Vagina (tissue), 2 donors: Measurements from ENCODE around the gene TEAD1. TPM values are rescaled to one million over a fixed set of nuclear protein-coding genes. Genes with fewer than 3 reads are reported as not detected.

Experiments
- DNase-seq, 2 donors: peaks; one replicate each; pipeline ENCODE4 v3.0.0-alpha.2; 2017; ENCODE audit errors: extremely low spot score in 2 of 2
- H3K27ac ChIP-seq: fragments of 200-600 bp; sonication (generic); one replicate; pipeline ENCODE4 v1.5.1; 2019
- H3K27me3 ChIP-seq: fragments of 200-600 bp; sonication (generic); one replicate; pipeline ENCODE4 v1.5.1; 2019
- H3K36me3 ChIP-seq, 2 donors: fragments of 200-600 bp; sonication (generic); one replicate each; pipeline ENCODE4 v1.5.1; 2017 to 2019
- H3K4me1 ChIP-seq: fragments of 200-600 bp; sonication (generic); one replicate; pipeline ENCODE4 v1.5.1; 2019
- H3K4me3 ChIP-seq, 2 donors: fragments of 200-600 bp; sonication (generic); 1 replicate in 1 of 2; 2 replicates in 1 of 2; pipeline ENCODE4 v1.5.1; 2016 to 2019
- H3K9me3 ChIP-seq: fragments of 200-600 bp; sonication (generic); one replicate; pipeline ENCODE4 v1.5.1; 2019
- CTCF ChIP-seq, 3 experiments: fragments of 450-650 bp in 2 of 3; fragments of 200-600 bp in 1 of 3; sonication (generic) in 1 of 3; IDR thresholded peaks; one replicate each; pipeline ENCODE4 v1.5.1; 2017 to 2019; ENCODE audit warnings: antibody characterized with exemption in 3 of 3, mild to moderate bottlenecking in 2 of 3, moderate library complexity in 2 of 3
- POLR2A ChIP-seq, 2 donors: fragments of 450-650 bp; IDR thresholded peaks; one replicate each; pipeline ENCODE4 v1.6.1; 2017; ENCODE audit warnings: antibody characterized with exemption in 2 of 2, mild to moderate bottlenecking in 2 of 2, moderate library complexity in 2 of 2
- POLR2AphosphoS5 ChIP-seq, 2 donors: sonication (generic); formaldehyde crosslinking; IDR thresholded peaks; one replicate each; pipeline ENCODE4 v1.9.0; 2017; ENCODE audit warnings: antibody characterized with exemption in 2 of 2, mild to moderate bottlenecking in 2 of 2, low read depth in 1 of 2; ENCODE audit not compliant: insufficient read depth in 1 of 2
- intact Hi-C: fragments of 100-400 bp; cut with DNase I; formaldehyde crosslinking; loops from one replicate; pipeline ENCODE4 v1.15.1; 2023
- total RNA-seq: library from RNA; depleted of rRNA; stranded (reverse); fragments of >200 nt; gene quantifications from one replicate; pipeline ENCODE4 v1.2.3, GENCODE V29; 2016

Gene TEAD1
- total RNA-seq, 1 donor from 2014 or later = 50.3 TPM

- H3K27me3 ChIP-seq = no peaks in the 10 kb centered on the region
- H3K9me3 ChIP-seq = no peaks in the 10 kb centered on the region
- H3K36me3 ChIP-seq = no peaks in the 10 kb centered on the region
- peaks cover 29% of the 10 kb centered on the region for H3K4me1 ChIP-seq
- DNase-seq = no peak
- no peak overlapping the region for H3K4me3 ChIP-seq
- TF ChIP-seq POLR2A (IDR thresholded peaks at IDR 0.05) = no peak
- TF ChIP-seq CTCF (IDR thresholded peaks at IDR 0.05) = no peak
- no peak for TF ChIP-seq POLR2AphosphoS5 (IDR thresholded peaks at IDR 0.05; ENCODE audit: insufficient read depth in 1 of 2, low read depth in 1 of 2)
- no peak overlapping the region for H3K27ac ChIP-seq
- intact Hi-C loops = no loop called here
Observed at GRCh38 chr11:12859872-12860657, 185.8 kb downstream of the TEAD1 start.

GRCh38 chr11:12860827-12861226 lies 186.6 kb downstream of the TEAD1 start:
- DNase-seq = no peak
- intact Hi-C loops = no loop called here
- Histone ChIP-seq H3K27me3 (no peaks in the 10 kb centered on the region), H3K4me1 (peaks cover 26% of the 10 kb centered on the region), H3K27ac (no peak overlapping the region), H3K4me3 (no peak overlapping the region), H3K36me3 (no peaks in the 10 kb centered on the region), H3K9me3 (no peaks in the 10 kb centered on the region)
- no peak for TF ChIP-seq CTCF (IDR thresholded peaks at IDR 0.05)
- no peak for TF ChIP-seq POLR2AphosphoS5 (IDR thresholded peaks at IDR 0.05; ENCODE audit: insufficient read depth in 1 of 2, low read depth in 1 of 2)
- no peak for TF ChIP-seq POLR2A (IDR thresholded peaks at IDR 0.05)

GRCh38 chr11:12862696-12863469 lies 188.7 kb downstream of the TEAD1 start:
- H3K27ac ChIP-seq = peak overlapping the region; percentile 49
- intact Hi-C loops = no loop called here
- H3K36me3 ChIP-seq = no peaks in the 10 kb centered on the region
- H3K4me3 ChIP-seq = peak overlapping the region; percentile 5 to 13
- no peaks in the 10 kb centered on the region for H3K9me3 ChIP-seq
- no peak for TF ChIP-seq POLR2A (IDR thresholded peaks at IDR 0.05)
- TF ChIP-seq POLR2AphosphoS5 (IDR thresholded peaks at IDR 0.05; ENCODE audit: insufficient read depth in 1 of 2, low read depth in 1 of 2) = peak; percentile 25 to 41
- H3K27me3 ChIP-seq = no peaks in the 10 kb centered on the region
- peaks cover 28% of the 10 kb centered on the region for H3K4me1 ChIP-seq
- DNase-seq = peak in 1 of 2 donors; percentile 81

- TF ChIP-seq POLR2AphosphoS5 (IDR thresholded peaks at IDR 0.05; ENCODE audit: insufficient read depth in 1 of 2, low read depth in 1 of 2) (no peak), CTCF (IDR thresholded peaks at IDR 0.05) (no peak), POLR2A (IDR thresholded peaks at IDR 0.05) (no peak)
- Histone ChIP-seq H3K27me3 (no peaks in the 10 kb centered on the region), H3K4me1 (peaks cover 34% of the 10 kb centered on the region), H3K27ac (peak overlapping the region; percentile 49), H3K9me3 (no peaks in the 10 kb centered on the region), H3K4me3 (peak overlapping the region; percentile 5 to 13), H3K36me3 (no peaks in the 10 kb centered on the region)
- intact Hi-C loops = no loop called here
- DNase-seq = no peak
Observed at GRCh38 chr11:12863605-12864121, 189.4 kb downstream of the TEAD1 start.

GRCh38 chr11:12864316-12865156 lies 190.3 kb downstream of the TEAD1 start:
- peak in 1 of 2 donors; percentile 58 for DNase-seq
- Histone ChIP-seq H3K4me3 (no peak overlapping the region), H3K9me3 (no peaks in the 10 kb centered on the region), H3K27ac (peak overlapping the region; percentile 0), H3K27me3 (no peaks in the 10 kb centered on the region), H3K4me1 (peaks cover 38% of the 10 kb centered on the region), H3K36me3 (no peaks in the 10 kb centered on the region)
- TF ChIP-seq POLR2A (IDR thresholded peaks at IDR 0.05) = no peak
- peak in 1 of 2 donors; percentile 9 for TF ChIP-seq POLR2AphosphoS5 (IDR thresholded peaks at IDR 0.05; ENCODE audit: insufficient read depth in 1 of 2, low read depth in 1 of 2)
- intact Hi-C loops = no loop called here
